Hepatocyte (in vitro differentiated cells): ENCODE measurements around the gene CYP24A1.

Experiments
- CTCF ChIP-seq: fragments of 200-600 bp; sonication (generic); IDR thresholded peaks from 2 replicates; pipeline ENCODE4 v1.5.1; 2016; ENCODE audit warnings: antibody characterized with exemption, mild to moderate bottlenecking; ENCODE audit not compliant: poor library complexity
- EZH2 ChIP-seq: fragments of 200-600 bp; sonication (generic); IDR thresholded peaks from 2 replicates; pipeline ENCODE4 v1.6.1; 2016; ENCODE audit warnings: antibody characterized with exemption, mild to moderate bottlenecking, borderline replicate concordance
- EZH2phosphoT487 ChIP-seq: fragments of 200-600 bp; sonication (generic); IDR thresholded peaks from one replicate; pipeline ENCODE4 v1.6.1; 2018; ENCODE audit warnings: antibody characterized with exemption, mild to moderate bottlenecking, low read depth, moderate library complexity; ENCODE audit not compliant: unreplicated experiment, severe bottlenecking

DNA sequence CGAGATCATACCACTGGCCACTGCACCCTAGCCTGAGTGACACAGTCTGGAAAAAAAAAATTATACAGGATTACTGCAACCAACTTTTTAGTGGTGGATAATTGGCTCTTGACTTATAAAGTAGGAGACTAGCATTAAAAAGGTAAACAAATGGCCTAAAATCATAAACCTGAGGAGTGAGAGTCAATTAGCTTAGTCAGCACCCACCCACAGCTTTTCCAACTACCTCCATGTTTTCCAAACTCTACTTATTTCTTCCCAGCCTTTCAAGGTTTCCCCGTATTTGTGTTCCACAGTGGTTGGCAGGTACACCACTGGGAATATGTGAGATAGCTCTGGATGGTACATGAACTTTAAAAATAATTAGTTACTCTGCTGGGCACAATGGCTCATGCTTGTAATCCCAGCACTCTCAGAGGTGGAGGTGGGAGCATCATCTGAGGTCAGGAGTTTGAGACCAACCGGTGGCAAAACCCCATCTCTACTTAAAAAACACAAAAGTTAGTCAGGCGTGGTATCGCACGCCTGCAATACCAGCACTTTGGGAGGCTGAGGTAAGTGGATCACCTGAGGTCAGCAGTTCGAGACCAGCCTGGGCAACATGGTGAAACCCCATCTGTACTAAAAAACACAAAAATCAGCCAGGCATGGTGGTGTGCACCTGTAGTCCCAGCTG lies 6.7 kb downstream of the CYP24A1 start:
- no peak for TF ChIP-seq CTCF
- no peak for TF ChIP-seq EZH2
- TF ChIP-seq EZH2phosphoT487 = no peak
